GM18526 (cell line): Measurements from ENCODE around the gene CCDC91.

Source experiments
- POLR2A ChIP-seq: IDR thresholded peaks from 3 replicates; pipeline ENCODE4 v1.6.1; 2011; ENCODE audit not compliant: insufficient read length; ENCODE audit errors: extremely low read depth

CCDC91 gene

GRCh38 chr12:28446031-28446430 lies 255.8 kb downstream of the CCDC91 start:
- TF ChIP-seq POLR2A, result no peak

- no peak for TF ChIP-seq POLR2A
Measured at GRCh38 chr12:28453686-28454085, 263.4 kb downstream of the CCDC91 start.

DNA sequence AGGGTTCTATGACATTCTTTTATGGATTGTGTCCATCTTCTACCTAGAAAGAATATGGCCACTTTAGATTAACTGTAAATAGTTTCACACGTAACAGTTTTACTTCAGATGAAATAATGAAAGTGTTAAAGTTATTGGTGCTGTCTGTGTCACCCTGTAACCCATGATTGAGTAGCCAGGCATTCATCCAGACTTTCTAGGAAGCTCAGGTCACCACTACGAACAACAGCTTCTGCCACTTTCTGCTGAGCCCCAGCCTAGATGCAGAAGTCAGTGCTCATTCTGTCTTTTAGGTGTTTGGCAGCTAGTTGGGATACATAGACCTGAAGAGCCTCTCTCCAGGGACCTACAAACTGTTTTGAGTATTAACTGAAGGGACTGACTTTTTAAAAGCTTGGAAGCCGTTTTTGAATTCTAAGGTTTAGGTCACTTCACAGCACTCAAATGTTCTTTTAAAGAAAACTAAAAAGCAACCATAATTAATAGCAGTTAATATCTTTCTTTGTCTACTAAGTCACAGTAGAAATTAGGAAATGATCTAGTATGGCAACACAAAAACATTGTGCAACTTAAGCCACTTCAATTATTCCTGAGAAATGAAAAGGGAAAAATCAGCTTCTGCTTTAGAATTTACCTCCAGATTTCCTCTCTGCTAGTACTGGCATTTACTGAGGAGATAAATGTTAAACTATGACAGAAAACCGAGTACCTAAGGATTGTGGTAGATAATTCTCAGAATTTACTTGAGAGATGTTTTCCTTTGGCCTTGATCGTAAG lies 266.9 kb downstream of the CCDC91 start:
- no peak for TF ChIP-seq POLR2A

GRCh38 chr12:28457785-28458184 lies 267.5 kb downstream of the CCDC91 start:
- TF ChIP-seq POLR2A, result no peak

DNA sequence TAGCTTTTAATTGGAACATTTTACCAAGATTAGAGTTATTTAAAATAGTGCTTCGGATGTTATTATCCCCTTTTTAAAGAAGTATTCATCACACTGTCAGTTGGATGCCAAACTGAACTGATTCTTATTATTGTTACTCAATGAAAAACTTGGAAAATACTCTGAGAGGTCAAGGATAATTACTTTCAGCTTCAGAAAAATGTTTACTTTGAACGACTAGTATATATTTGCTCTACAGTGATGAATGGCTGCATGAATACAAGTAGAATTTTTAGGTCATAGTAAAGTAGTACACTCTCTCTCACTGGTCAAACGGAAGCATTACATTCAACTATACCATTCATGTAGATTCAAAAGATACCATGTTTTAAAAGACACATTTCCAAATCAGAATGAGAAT lies 269.2 kb downstream of the CCDC91 start:
- TF ChIP-seq POLR2A, result no peak

DNA sequence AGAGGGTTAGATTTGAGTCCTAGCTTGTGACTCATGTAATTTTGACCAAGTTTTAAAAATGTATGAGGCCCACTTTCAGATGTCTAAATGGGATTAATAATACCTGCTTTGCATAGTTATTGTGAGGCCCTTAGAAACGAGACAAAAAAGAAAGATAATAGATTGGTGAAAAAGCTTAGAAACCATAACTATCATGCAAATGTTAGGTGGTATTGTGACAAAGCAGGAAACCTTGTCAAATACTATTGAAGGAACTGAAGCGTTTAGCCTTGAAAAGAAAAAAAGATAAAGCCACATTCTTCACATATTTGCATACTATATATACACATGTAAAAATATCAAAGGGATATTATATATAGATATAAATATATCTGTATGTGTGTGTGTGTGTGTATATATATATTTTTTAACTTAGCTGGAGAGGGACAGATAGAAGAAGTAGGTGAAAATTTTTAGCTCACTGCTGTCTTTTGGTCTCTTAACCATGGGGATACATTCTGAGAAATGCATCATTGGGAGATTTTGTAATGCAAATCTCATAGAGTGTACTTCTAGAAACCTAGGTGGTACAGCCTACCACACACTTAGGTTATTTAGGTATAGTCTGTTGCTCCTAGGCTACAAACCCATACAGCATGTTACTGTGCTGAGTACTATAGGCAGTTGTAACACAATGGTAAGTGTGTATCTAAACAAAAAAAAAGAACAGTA lies 270.3 kb downstream of the CCDC91 start:
- no peak for TF ChIP-seq POLR2A

DNA sequence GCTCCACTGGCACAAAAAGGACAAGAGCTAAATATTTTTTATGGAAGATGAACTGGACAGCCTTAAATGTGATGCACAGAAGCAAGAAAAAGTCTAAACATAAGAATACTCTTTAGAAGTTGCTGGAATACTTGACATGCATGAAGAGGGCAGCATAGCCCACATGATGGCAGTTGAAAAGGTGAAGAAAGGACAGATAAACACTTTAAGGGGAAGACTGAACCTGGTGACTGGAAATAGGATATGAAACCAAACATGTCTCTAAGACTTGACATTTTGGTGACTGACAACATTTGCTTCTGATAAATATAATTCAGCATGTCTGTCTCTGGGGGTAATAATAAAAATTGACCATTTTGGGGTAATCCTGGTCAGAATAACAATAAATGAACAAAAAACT lies 273.1 kb downstream of the CCDC91 start:
- TF ChIP-seq POLR2A, result no peak

DNA sequence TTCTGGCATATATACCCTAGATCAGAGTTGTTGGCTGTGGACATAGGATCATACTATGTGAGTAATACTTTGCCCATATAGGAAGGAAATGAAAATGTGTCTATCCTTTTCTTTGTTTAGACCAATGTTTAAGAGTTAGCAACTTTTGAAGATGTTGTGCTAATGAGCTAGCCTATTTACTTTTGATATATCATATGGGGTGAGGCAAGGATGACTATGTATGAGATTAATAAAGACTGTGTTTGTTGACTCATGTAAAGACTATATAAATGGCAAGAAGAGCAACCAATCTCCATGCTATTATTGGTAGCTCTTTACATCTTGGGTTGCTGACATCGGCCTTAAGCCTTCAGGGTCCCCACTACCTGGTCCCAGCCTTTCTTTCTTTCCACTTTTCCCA lies 289.4 kb downstream of the CCDC91 start:
- TF ChIP-seq POLR2A, result no peak

- TF ChIP-seq POLR2A, result no peak
Measured at GRCh38 chr12:28484156-28484555, 293.9 kb downstream of the CCDC91 start.

- TF ChIP-seq POLR2A, result no peak
Measured at GRCh38 chr12:28486521-28486920, 296.3 kb downstream of the CCDC91 start.

GRCh38 chr12:28489246-28489645 lies 299.0 kb downstream of the CCDC91 start:
- no peak for TF ChIP-seq POLR2A

- TF ChIP-seq POLR2A, result no peak
Measured at GRCh38 chr12:28497889-28498411, 307.7 kb downstream of the CCDC91 start.

- TF ChIP-seq POLR2A, result no peak
Measured at GRCh38 chr12:28498850-28499249, 308.6 kb downstream of the CCDC91 start.

DNA sequence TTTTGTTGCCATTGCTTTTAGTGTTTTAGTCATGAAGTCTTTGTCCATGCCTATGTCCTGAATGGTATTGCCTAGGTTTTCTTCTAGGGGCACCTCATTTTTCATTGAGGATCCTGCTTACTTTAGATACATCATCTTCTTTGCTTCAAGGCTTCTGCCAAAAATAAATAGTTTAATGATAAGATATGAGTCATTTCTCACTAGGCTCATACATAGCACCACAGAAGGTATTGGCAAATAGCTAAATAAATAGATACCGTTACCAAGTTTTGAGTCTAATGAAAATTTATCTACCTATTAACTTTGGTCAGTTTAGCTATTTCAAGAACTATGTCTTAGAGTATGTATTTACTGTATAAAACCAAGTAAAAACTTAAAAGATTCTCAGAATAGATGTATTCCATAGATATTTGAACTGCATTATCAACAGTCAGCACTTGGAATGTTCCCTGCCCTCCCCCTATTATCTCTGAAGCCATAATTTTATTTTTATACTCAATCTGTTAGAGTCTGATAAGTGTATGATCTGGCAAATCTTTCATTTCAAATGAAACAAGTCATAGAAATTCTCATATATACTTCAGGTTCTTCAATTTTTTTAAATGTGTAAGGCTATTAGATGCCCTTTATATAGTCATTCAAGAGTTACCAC lies 310.2 kb downstream of the CCDC91 start:
- no peak for TF ChIP-seq POLR2A

DNA sequence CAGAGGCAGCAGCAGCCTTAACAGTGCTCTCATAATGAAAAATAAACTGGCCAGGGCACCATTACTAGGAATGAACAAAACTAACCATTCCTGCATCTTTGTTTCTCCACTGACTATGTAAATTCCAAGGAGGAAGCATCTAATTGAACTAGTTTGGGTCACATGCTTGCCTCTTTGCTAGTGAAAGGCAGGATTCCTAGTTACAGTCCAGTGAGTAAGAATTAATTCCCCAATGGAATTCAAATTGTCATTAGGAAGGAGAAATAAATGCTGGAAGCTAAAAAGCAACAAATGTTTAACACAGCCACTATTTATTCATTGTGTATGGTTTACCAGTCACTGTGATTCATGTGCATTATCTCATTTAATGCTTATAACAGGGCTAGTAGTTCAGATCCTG lies 316.0 kb downstream of the CCDC91 start:
- TF ChIP-seq POLR2A, result no peak

DNA sequence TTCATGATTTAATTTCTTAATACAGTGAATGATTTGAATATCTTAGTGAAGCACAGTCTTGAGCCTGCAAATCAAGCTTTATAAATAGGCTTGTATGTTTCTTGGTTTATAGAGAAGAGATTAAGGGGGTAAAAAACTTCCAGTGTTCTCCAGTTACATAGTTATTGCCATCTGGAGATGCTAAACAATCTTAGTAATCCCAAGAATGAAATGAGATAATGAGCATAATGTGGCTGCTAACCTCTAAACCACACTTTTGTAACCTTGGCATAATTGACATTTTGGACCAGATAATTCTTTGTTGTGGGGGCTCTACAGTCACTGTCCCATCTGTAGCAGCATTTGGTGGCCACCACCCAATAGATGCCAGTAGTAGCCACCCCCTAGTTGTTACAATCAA lies 316.8 kb downstream of the CCDC91 start:
- TF ChIP-seq POLR2A, result no peak

DNA sequence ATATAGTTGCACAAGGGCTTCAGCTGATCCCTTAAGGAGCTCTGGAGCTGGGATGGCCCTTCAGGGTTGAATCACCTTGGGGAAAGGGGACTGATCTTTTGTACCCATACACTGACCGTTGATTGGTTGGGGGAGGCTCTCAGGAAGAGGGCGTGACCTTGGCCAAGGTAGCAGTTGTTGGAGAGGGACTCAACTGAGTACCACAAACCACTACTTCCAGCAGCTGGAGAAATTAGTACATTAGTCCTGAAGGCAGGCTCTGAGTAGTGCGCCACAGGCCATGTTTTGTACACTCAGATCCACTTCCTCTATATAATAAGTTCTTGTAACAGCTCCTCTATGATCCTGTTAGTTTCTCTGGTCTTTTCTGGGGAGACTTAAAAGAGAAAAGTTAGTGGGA lies 317.6 kb downstream of the CCDC91 start:
- no peak for TF ChIP-seq POLR2A

GRCh38 chr12:28512406-28512805 lies 322.1 kb downstream of the CCDC91 start:
- no peak for TF ChIP-seq POLR2A
